IMR-90 (cell line): Measurements from ENCODE around the gene ATP10B. TPM values are rescaled to one million over a fixed set of nuclear protein-coding genes. Genes with fewer than 3 reads are reported as not detected.

Experiments
- ATAC-seq: fragments of 200-7000 bp; cut with Tn5 transposase; 2 replicates; pipeline ENCODE4 v1.9.1; 2020; ENCODE audit warnings: low read depth, mild to moderate bottlenecking, moderate library complexity
- BruUV-seq: library from RNA; stranded (reverse); fragments of 400-500 nt; replicated peaks from 2 replicates; lab custom pipeline; 2021; lab: Mats Ljungman, UMichigan
- CTCF ChIA-PET: fragments of 300-600 bp; formaldehyde crosslinking; extraction: SDS; loops from one replicate; lab custom pipeline; 2021; ENCODE audit warnings: antibody characterized with exemption; lab: Yijun Ruan, JAX
- POLR2A ChIA-PET: fragments of 300-600 bp; sonication (Branson Sonifier 250); formaldehyde crosslinking; loops from one replicate; lab custom pipeline; 2022; ENCODE audit warnings: antibody characterized with exemption; ENCODE audit not compliant: unreplicated experiment; lab: Charles Lee
- DNase-seq: peaks from one replicate; pipeline ENCODE4 v3.0.0; 2013
- H2AFZ ChIP-seq: replicated peaks from 2 replicates; pipeline ENCODE3; 2013; ENCODE audit warnings: low read length, mild to moderate bottlenecking; ENCODE audit not compliant: poor library complexity
- H2AK5ac ChIP-seq: 2 replicates; pipeline ENCODE4 v1.6.1; 2013; ENCODE audit warnings: low read depth, low read length, inconsistent platforms
- H2AK9ac ChIP-seq: replicated peaks from 2 replicates; pipeline ENCODE3; 2013; ENCODE audit warnings: mild to moderate bottlenecking, low read depth, low read length, moderate library complexity; ENCODE audit not compliant: poor library complexity
- H2BK120ac ChIP-seq: 2 replicates; pipeline ENCODE4 v1.6.1; 2013; ENCODE audit warnings: low read depth, low read length, inconsistent platforms
- H2BK15ac ChIP-seq: 3 replicates; pipeline ENCODE4 v1.6.1; 2013; ENCODE audit warnings: low read depth, low read length, inconsistent platforms
- H2BK20ac ChIP-seq: 2 replicates; pipeline ENCODE4 v1.6.1; 2013; ENCODE audit warnings: low read depth, mild to moderate bottlenecking, inconsistent platforms, low read length, moderate library complexity
- H2BK5ac ChIP-seq: 2 replicates; pipeline ENCODE4 v1.6.1; 2013; ENCODE audit warnings: mild to moderate bottlenecking, low read depth, low read length, inconsistent platforms; ENCODE audit not compliant: poor library complexity, severe bottlenecking
- H3K14ac ChIP-seq: replicated peaks from 2 replicates; pipeline ENCODE4 v1.6.1; 2013; ENCODE audit warnings: low read depth, low read length, inconsistent platforms
- H3K18ac ChIP-seq: 2 replicates; pipeline ENCODE4 v1.6.1; 2013; ENCODE audit warnings: low read depth, low read length, control low read depth
- H3K23ac ChIP-seq: 2 replicates; pipeline ENCODE4 v1.6.1; 2013; ENCODE audit warnings: low read depth, low read length, inconsistent platforms
- H3K27ac ChIP-seq: 2 replicates; pipeline ENCODE4 v1.5.1; 2013; ENCODE audit warnings: mild to moderate bottlenecking, control low read depth, low read length; ENCODE audit not compliant: insufficient read depth
- H3K27me3 ChIP-seq: 2 replicates; pipeline ENCODE4 v1.6.1; 2013; ENCODE audit warnings: low read length; ENCODE audit not compliant: control insufficient read depth, insufficient read depth
- H3K36me3 ChIP-seq: 2 replicates; pipeline ENCODE4 v1.6.1; 2013; ENCODE audit warnings: low read length, mixed read lengths; ENCODE audit not compliant: control insufficient read depth, insufficient read depth
- H3K4ac ChIP-seq: 2 replicates; pipeline ENCODE4 v1.6.1; 2013; ENCODE audit warnings: low read depth, low read length, inconsistent platforms
- H3K4me1 ChIP-seq: 2 replicates; pipeline ENCODE4 v1.6.1; 2013; ENCODE audit warnings: low read length, mixed read lengths; ENCODE audit not compliant: control insufficient read depth, insufficient read depth
- H3K4me2 ChIP-seq: 2 replicates; pipeline ENCODE4 v1.6.1; 2013; ENCODE audit warnings: low read depth, mild to moderate bottlenecking, control low read depth, low read length, moderate library complexity
- H3K4me3 ChIP-seq: 2 replicates; pipeline ENCODE4 v1.5.1; 2013; ENCODE audit warnings: low read depth, mild to moderate bottlenecking, control low read depth, low read length, moderate library complexity; ENCODE audit not compliant: insufficient read depth
- H3K56ac ChIP-seq: 2 replicates; pipeline ENCODE4 v1.6.1; 2013; ENCODE audit warnings: low read length, inconsistent platforms; ENCODE audit not compliant: insufficient read depth; ENCODE audit errors: extremely low read depth
- H3K79me1 ChIP-seq, 2 experiments: 2 replicates each; pipeline ENCODE4 v1.6.1; 2013; ENCODE audit warnings: low read length in 2 of 2, inconsistent platforms in 1 of 2, low read depth in 1 of 2
- H3K9ac ChIP-seq: 2 replicates; pipeline ENCODE4 v1.6.1; 2013; ENCODE audit warnings: low read depth, low read length, control low read depth
- H3K9me1 ChIP-seq: 2 replicates; pipeline ENCODE4 v1.6.1; 2013; ENCODE audit warnings: low read length, inconsistent platforms; ENCODE audit not compliant: insufficient read depth
- H3K9me3 ChIP-seq: 2 replicates; pipeline ENCODE4 v1.6.1; 2013; ENCODE audit warnings: low read length; ENCODE audit not compliant: control insufficient read depth, insufficient read depth
- H4K20me1 ChIP-seq: 2 replicates; pipeline ENCODE4 v1.6.1; 2013; ENCODE audit warnings: low read length, inconsistent platforms; ENCODE audit not compliant: insufficient read depth
- H4K5ac ChIP-seq: 2 replicates; pipeline ENCODE4 v1.6.1; 2013; ENCODE audit warnings: mild to moderate bottlenecking, low read depth, low read length, control low read depth
- H4K8ac ChIP-seq, 2 experiments: 2 replicates each; pipeline ENCODE4 v1.6.1; 2013; ENCODE audit warnings: low read depth in 2 of 2, low read length in 2 of 2, control low read depth in 1 of 2, inconsistent platforms in 1 of 2
- H4K91ac ChIP-seq: 2 replicates; pipeline ENCODE4 v1.6.1; 2013; ENCODE audit warnings: low read depth, low read length, inconsistent platforms; ENCODE audit not compliant: insufficient read depth
- CEBPB ChIP-seq: IDR thresholded peaks from 2 replicates; pipeline ENCODE4 v1.6.1; 2012; ENCODE audit warnings: low read depth, low read length, improper control_type of control experiment
- CHD1 ChIP-seq: IDR thresholded peaks from 2 replicates; pipeline ENCODE4 v1.6.1; 2012; ENCODE audit warnings: low read depth, low read length, improper control_type of control experiment
- CTCF ChIP-seq: conservative IDR thresholded peaks from 2 replicates; pipeline ENCODE4 v1.5.1; 2012; ENCODE audit warnings: mild to moderate bottlenecking, low read depth, low read length, improper control_type of control experiment
- FOS ChIP-seq: fragments of 150-350 bp; IDR thresholded peaks from 2 replicates; pipeline ENCODE4 v1.6.1; 2016; ENCODE audit warnings: low read depth, low read length
- MAZ ChIP-seq: IDR thresholded peaks from 2 replicates; pipeline ENCODE4 v1.6.1; 2012; ENCODE audit warnings: low read depth, mild to moderate bottlenecking, low read length, improper control_type of control experiment, moderate library complexity, borderline replicate concordance
- MXI1 ChIP-seq: IDR thresholded peaks from 2 replicates; pipeline ENCODE4 v1.6.1; 2012; ENCODE audit warnings: low read depth, mild to moderate bottlenecking, low read length, moderate library complexity, borderline replicate concordance
- POLR2A ChIP-seq: IDR thresholded peaks from 2 replicates; pipeline ENCODE4 v1.6.1; 2012; ENCODE audit warnings: mild to moderate bottlenecking, low read depth, low read length
- RAD21 ChIP-seq: IDR thresholded peaks from 2 replicates; pipeline ENCODE4 v1.6.1; 2012; ENCODE audit warnings: low read length, improper control_type of control experiment
- RFX5 ChIP-seq: IDR thresholded peaks from 2 replicates; pipeline ENCODE4 v1.8.0; 2012; ENCODE audit warnings: low read depth, mild to moderate bottlenecking, low read length, moderate library complexity
- SMC3 ChIP-seq: fragments of 150-350 bp; IDR thresholded peaks from 2 replicates; pipeline ENCODE4 v1.6.1; 2016; ENCODE audit warnings: low read depth, mild to moderate bottlenecking, antibody characterized with exemption, low read length, moderate library complexity
- WGBS, 2 experiments: methylation state at CpG; one replicate each; pipeline versions ENCODE4 v1.1.5 to v1.1.7; 2013; ENCODE audit warnings: missing lambda C conversion rate in 2 of 2; ENCODE audit not compliant: insufficient read length in 1 of 2; ENCODE audit errors: extremely low coverage in 2 of 2; 5-methylcytosine and 5-hydroxymethylcytosine counted together
- dilution Hi-C: fragments of 300-500 bp; cut with HindIII; formaldehyde crosslinking; loops from one replicate; pipeline ENCODE4 v1.14.3; 2018; ENCODE audit warnings: low sequenced_read_pairs; ENCODE audit not compliant: unreplicated experiment
- in situ Hi-C: fragments of 300-500 bp; cut with MboI; formaldehyde crosslinking; loops from 3 replicates; pipeline ENCODE4 v1.14.3; 2019; ENCODE audit warnings: low sequenced_read_pairs, inconsistent platforms, mixed read lengths
- intact Hi-C: fragments of 100-400 bp; cut with micrococcal nuclease; formaldehyde crosslinking; loops from 2 replicates; pipeline ENCODE4 v1.10.0; 2022
- polyA plus RNA-seq, 3 experiments: library from polyadenylated mRNA; depleted of rRNA; stranded (reverse); fragments of >200 nt; gene quantifications; 2 replicates each; pipeline ENCODE4 v1.2.3, GENCODE V29; 2012; ENCODE audit warnings: low replicate concordance in 1 of 3
- total RNA-seq: library from RNA; depleted of rRNA; stranded (reverse); fragments of >200 nt; gene quantifications from 2 replicates; pipeline ENCODE4 v1.2.3, GENCODE V29; 2012
- TF ChIP-seq, protein P1 (sequence below): fragments of 150-350 bp; IDR thresholded peaks from 2 replicates; pipeline ENCODE4 v1.6.1; 2017; ENCODE audit warnings: mild to moderate bottlenecking, antibody characterized with exemption, low read length, low read depth

The ATP10B gene
- total and polyA plus RNA-seq, 2 of the 4 experiments (the other 2 are of a cell fraction) = not detected

DNA sequence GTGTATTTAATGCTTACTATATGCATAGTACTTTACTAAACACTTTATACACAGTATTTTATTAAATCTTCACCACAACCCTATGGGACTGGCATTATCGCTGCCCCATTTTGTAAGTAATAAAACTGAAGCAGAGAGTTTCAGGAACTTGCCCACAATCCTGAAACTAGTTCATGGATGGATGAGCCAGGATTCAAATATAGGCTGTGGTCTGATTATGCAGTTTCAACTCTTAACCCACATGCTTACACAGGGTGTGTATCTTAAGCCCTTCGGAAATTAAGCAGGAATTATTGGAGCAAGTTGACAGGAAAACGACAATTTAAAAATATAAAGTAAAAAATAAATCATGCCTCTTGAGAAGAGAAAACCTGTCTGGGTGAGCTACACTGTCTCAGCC is 109.0 kb downstream of the ATP10B start:
- no peak for ATAC-seq
- ChIA-PET POLR2A (no interaction called here), CTCF (no interaction called here)
- no peaks in the 10 kb centered on the region for H3K9me1 ChIP-seq
- no peak overlapping the region for H2BK120ac ChIP-seq
- no CpG with 5 or more reads among the region's 3 CpGs for WGBS, 2 experiments
- H2BK5ac ChIP-seq = no peak overlapping the region
- no peak overlapping the region for H3K4ac ChIP-seq
- no peak overlapping the region for H3K9ac ChIP-seq
- H2AK9ac ChIP-seq = no peak overlapping the region
- no peak overlapping the region for H4K5ac ChIP-seq
- H3K23ac ChIP-seq = no peak overlapping the region
- H3K14ac ChIP-seq = no peak overlapping the region
- H2AFZ ChIP-seq = no peak overlapping the region
- H3K27ac ChIP-seq = no peak overlapping the region
- intact Hi-C loops = no loop called here
- H3K27me3 ChIP-seq = no peaks in the 10 kb centered on the region
- H2AK5ac ChIP-seq = no peak overlapping the region
- H4K8ac ChIP-seq = no peak overlapping the region
- H3K4me3 ChIP-seq = no peak overlapping the region
- no peak overlapping the region for H4K91ac ChIP-seq
- H3K79me1 ChIP-seq = no peaks in the 10 kb centered on the region
- no peaks in the 10 kb centered on the region for H4K20me1 ChIP-seq
- no peak overlapping the region for H2BK15ac ChIP-seq
- no peak overlapping the region for H3K56ac ChIP-seq
- in situ Hi-C loops = no loop called here
- H2BK20ac ChIP-seq = no peak overlapping the region
- H3K9me3 ChIP-seq = peaks cover 12% of the 10 kb centered on the region
- BruUV-seq = no TSS peak
- no peaks in the 10 kb centered on the region for H3K4me1 ChIP-seq
- no peak overlapping the region for H3K4me2 ChIP-seq
- dilution Hi-C loops = no loop called here
- no peak for DNase-seq
- no peak overlapping the region for H3K18ac ChIP-seq
- TF ChIP-seq, protein P1, sequence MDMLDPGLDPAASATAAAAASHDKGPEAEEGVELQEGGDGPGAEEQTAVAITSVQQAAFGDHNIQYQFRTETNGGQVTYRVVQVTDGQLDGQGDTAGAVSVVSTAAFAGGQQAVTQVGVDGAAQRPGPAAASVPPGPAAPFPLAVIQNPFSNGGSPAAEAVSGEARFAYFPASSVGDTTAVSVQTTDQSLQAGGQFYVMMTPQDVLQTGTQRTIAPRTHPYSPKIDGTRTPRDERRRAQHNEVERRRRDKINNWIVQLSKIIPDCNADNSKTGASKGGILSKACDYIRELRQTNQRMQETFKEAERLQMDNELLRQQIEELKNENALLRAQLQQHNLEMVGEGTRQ = no peak
- TF ChIP-seq CEBPB (no peak), MXI1 (no peak), RFX5 (no peak), POLR2A (no peak), CHD1 (no peak), FOS (no peak), MAZ (no peak), SMC3 (no peak), RAD21 (no peak), CTCF (no peak)
- H3K36me3 ChIP-seq = no peaks in the 10 kb centered on the region
